Measurements from ENCODE around the gene OLIG1.

The OLIG1 gene

DNA sequence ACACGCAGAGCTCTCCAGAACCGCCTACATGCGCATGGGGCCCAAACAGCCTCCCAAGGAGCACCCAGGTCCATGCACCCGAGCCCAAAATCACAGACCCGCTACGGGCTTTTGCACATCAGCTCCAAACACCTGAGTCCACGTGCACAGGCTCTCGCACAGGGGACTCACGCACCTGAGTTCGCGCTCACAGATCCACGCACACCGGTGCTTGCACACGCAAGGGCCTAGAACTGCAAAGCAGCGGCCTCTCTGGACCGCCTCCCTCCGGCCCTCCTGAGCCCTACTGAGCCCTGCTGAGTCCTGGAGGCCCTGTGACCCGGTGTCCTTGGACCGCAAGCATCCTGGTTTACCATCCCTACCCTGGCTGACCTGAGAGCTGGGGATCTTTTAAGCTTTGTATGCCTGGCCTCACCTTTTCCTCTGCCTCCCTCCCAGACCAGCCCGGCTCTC, 36.0 kb upstream of the OLIG1 start:
- Histone ChIP-seq H2AFZ (ENCODE audit: low read length) (no peak overlapping the region), H3K9me2 (replicated peaks; ENCODE audit: low read depth, low read length) (no peaks in the 10 kb centered on the region), H3F3A (ENCODE audit: low read depth) (no peaks in the 10 kb centered on the region), H3K27me3 (ENCODE audit: insufficient read depth, low read length, poor library complexity, severe bottlenecking) (no peaks in the 10 kb centered on the region), H4K20me1 (ENCODE audit: insufficient read depth, low read length, poor library complexity, severe bottlenecking) (no peaks in the 10 kb centered on the region), H3K9ac (ENCODE audit: low read depth, low read length, poor library complexity, severe bottlenecking) (peak overlapping the region; percentile 18), H3K79me2 (ENCODE audit: insufficient read depth, low read length) (no peaks in the 10 kb centered on the region), H3K4me1 (ENCODE audit: insufficient read depth, low read length, poor library complexity, severe bottlenecking) (peaks cover 61% of the 10 kb centered on the region), H3K4me2 (ENCODE audit: low read depth, low read length, poor library complexity, severe bottlenecking) (no peak overlapping the region), H3K36me3 (ENCODE audit: insufficient read depth, low read length) (no peaks in the 10 kb centered on the region), H3K4me3 (ENCODE audit: low read length, poor library complexity, severe bottlenecking) (no peak overlapping the region), H3K9me3 (ENCODE audit: insufficient read depth, low read depth, low read length) (no peaks in the 10 kb centered on the region)
- TF ChIP-seq, protein P1, sequence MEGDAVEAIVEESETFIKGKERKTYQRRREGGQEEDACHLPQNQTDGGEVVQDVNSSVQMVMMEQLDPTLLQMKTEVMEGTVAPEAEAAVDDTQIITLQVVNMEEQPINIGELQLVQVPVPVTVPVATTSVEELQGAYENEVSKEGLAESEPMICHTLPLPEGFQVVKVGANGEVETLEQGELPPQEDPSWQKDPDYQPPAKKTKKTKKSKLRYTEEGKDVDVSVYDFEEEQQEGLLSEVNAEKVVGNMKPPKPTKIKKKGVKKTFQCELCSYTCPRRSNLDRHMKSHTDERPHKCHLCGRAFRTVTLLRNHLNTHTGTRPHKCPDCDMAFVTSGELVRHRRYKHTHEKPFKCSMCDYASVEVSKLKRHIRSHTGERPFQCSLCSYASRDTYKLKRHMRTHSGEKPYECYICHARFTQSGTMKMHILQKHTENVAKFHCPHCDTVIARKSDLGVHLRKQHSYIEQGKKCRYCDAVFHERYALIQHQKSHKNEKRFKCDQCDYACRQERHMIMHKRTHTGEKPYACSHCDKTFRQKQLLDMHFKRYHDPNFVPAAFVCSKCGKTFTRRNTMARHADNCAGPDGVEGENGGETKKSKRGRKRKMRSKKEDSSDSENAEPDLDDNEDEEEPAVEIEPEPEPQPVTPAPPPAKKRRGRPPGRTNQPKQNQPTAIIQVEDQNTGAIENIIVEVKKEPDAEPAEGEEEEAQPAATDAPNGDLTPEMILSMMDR (conservative IDR thresholded peaks at IDR 0.05; ENCODE audit: low read length) = no peak
- no peak for TF ChIP-seq EZH2phosphoT487 (IDR thresholded peaks at IDR 0.05; ENCODE audit: borderline replicate concordance)

DNA sequence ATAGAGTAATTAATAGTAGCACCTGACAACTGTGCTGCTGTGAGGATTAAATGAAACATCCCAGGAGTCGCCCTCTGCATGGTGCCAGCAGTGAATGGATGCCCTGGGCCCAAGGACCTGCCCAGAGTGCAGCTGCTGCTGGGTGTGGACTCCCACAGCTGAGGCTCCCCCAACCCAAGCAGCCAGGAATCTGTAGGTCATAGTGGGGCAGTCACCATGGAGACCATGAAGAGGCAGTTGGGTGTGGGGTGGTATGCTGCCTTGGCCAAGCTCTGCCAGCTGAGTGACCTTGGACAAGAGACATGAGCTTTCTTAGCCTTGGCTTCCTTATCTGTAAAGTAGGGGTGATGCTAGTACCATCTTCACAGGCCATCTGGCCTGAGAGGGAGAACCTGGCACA, 34.8 kb upstream of the OLIG1 start:
- TF ChIP-seq EZH2phosphoT487 (IDR thresholded peaks at IDR 0.05; ENCODE audit: borderline replicate concordance) = no peak
- TF ChIP-seq, protein P1 (conservative IDR thresholded peaks at IDR 0.05; ENCODE audit: low read length) = no peak
- peaks cover 67% of the 10 kb centered on the region for H3K4me1 ChIP-seq (ENCODE audit: insufficient read depth, low read length, poor library complexity, severe bottlenecking)
- no peak overlapping the region for H2AFZ ChIP-seq (ENCODE audit: low read length)
- peak overlapping the region; percentile 18 for H3K9ac ChIP-seq (ENCODE audit: low read depth, low read length, poor library complexity, severe bottlenecking)
- H3K9me3 ChIP-seq (ENCODE audit: insufficient read depth, low read depth, low read length) = no peaks in the 10 kb centered on the region
- H3K4me3 ChIP-seq (ENCODE audit: low read length, poor library complexity, severe bottlenecking) = no peak overlapping the region
- no peaks in the 10 kb centered on the region for H3K79me2 ChIP-seq (ENCODE audit: insufficient read depth, low read length)
- H3K9me2 ChIP-seq (replicated peaks; ENCODE audit: low read depth, low read length) = no peaks in the 10 kb centered on the region
- no peaks in the 10 kb centered on the region for H4K20me1 ChIP-seq (ENCODE audit: insufficient read depth, low read length, poor library complexity, severe bottlenecking)
- peak overlapping the region; percentile 71 for H3K4me2 ChIP-seq (ENCODE audit: low read depth, low read length, poor library complexity, severe bottlenecking)
- H3K36me3 ChIP-seq (ENCODE audit: insufficient read depth, low read length) = no peaks in the 10 kb centered on the region
- no peaks in the 10 kb centered on the region for H3K27me3 ChIP-seq (ENCODE audit: insufficient read depth, low read length, poor library complexity, severe bottlenecking)
- no peaks in the 10 kb centered on the region for H3F3A ChIP-seq (ENCODE audit: low read depth)

DNA sequence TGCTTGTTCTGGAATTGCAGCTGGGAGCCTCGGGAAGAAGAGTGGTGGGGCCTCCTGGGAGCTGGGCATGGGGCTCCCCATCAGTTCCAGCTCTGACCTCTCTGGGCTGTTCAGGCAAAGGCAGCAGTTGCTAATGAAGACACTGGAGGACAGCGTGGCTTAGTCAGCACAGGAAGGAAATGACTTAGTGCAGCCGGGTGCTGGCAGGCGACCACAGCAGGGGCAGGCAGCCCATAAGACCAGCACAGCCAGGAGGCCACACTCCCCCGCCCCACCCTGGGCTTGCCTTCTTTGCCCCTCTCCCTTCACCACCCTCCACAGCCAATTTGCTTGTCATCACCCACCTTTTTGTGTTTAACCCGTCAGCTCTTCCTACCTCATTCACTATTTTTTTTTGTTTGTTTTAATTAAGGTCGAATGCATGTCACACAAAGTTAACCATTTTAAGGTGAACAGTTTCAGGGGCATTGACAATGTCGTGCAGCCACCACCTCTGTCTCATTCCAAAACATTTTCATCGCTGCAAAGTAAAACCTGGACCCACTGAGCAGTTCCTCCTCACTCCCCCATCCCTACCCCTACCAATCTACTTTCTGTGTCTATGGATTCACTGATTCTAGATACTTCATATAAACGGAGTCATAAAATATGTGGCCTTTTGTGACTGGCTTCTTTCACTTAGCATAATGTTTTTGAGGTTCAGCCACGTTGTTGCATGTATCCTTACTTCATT, 33.3 kb upstream of the OLIG1 start:
- Histone ChIP-seq H3K9ac (ENCODE audit: low read depth, low read length, poor library complexity, severe bottlenecking) (peak overlapping the region; percentile 82), H2AFZ (ENCODE audit: low read length) (peak overlapping the region; percentile 15; the same call in 1 of the 2 replicates), H3K27me3 (ENCODE audit: insufficient read depth, low read length, poor library complexity, severe bottlenecking) (no peaks in the 10 kb centered on the region), H3K9me3 (ENCODE audit: insufficient read depth, low read depth, low read length) (no peaks in the 10 kb centered on the region), H3K79me2 (ENCODE audit: insufficient read depth, low read length) (no peaks in the 10 kb centered on the region), H3K36me3 (ENCODE audit: insufficient read depth, low read length) (no peaks in the 10 kb centered on the region), H4K20me1 (ENCODE audit: insufficient read depth, low read length, poor library complexity, severe bottlenecking) (no peaks in the 10 kb centered on the region), H3F3A (ENCODE audit: low read depth) (no peaks in the 10 kb centered on the region), H3K4me2 (ENCODE audit: low read depth, low read length, poor library complexity, severe bottlenecking) (peak overlapping the region; percentile 71), H3K4me1 (ENCODE audit: insufficient read depth, low read length, poor library complexity, severe bottlenecking) (peaks cover 53% of the 10 kb centered on the region), H3K9me2 (replicated peaks; ENCODE audit: low read depth, low read length) (no peaks in the 10 kb centered on the region), H3K4me3 (ENCODE audit: low read length, poor library complexity, severe bottlenecking) (peak overlapping the region; percentile 66)
- no peak for TF ChIP-seq EZH2phosphoT487 (IDR thresholded peaks at IDR 0.05; ENCODE audit: borderline replicate concordance)
- TF ChIP-seq, protein P1 (conservative IDR thresholded peaks at IDR 0.05; ENCODE audit: low read length) = no peak

All from Loucy (cell line).